Heart left ventricle (tissue), 13 donors: ENCODE measurements around the gene CTPS1.

Experiments
- POLR2A ChIP-seq, 2 donors: fragments of 450-650 bp; IDR thresholded peaks; one replicate each; pipeline ENCODE4 v1.6.1; 2017; ENCODE audit warnings: antibody characterized with exemption in 2 of 2, mild to moderate bottlenecking in 2 of 2, moderate library complexity in 2 of 2
- TF ChIP-seq, protein P1 (sequence below), 12 donors: fragments of 200-600 bp; sonication (generic) in 4 of 12; IDR thresholded peaks; one replicate each; pipeline versions ENCODE4 v1.5.0 to v1.8.0; 2018 to 2022; ENCODE audit warnings: antibody characterized with exemption in 12 of 12, mild to moderate bottlenecking in 5 of 12
- donor health status: ischemic (EF 13 %, LVEDD 7.1; RV severe dilation, severe dysfunction).
- donor health status: DM: no; HTN: yes; CAD: no.
- donor health status: DM: no; HTN: no; CAD: no.
- donor health status: ischemic (EF 25% LVEDD 6.9; RV normal size, moderate dysfunction).
- donor health status: ischemic (EF 25% LVEDD 5.7; RV mildly dilated, moderate dysfunction).
- donor health status: ischemic (EF 35%, LVEDD 5.7; RV mildly dilated, moderate dysfunction).
- donor health status: nonischemic (EF 11% LVEDD 7.7; RV severe dilation, severe dysfunction).
- donor health status: DM: yes; HTN: yes; CAD: no.
- donor health status: PGD.
- donor health status: ischemic (EF 29% LVEDD 5.4; RV normal size, mild dysfunction).
- donor health status: nonischemic (EF 23%, LVEDD 6.1; RV moderate dilation, normal function).

DNA sequence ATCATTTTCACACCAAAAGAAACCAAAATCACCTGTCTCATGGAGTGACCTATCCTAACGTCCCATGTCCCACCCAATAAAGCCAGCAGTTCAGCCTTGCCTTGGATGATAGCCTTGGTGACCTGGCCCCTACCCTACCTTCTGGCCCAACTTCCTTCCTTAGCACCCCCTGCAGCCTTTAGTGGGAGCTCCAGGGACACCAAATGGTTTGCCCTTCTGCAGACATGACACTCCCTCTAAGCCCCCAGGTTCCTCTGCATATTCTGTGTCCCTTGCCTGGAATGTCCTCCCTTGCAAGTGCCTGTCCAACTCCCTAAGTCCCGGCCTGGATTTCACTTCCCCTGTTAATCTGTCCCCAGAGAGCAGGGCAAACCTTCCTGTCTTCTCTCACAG lies 39.9 kb downstream of the CTPS1 start:
- TF ChIP-seq, protein P1, sequence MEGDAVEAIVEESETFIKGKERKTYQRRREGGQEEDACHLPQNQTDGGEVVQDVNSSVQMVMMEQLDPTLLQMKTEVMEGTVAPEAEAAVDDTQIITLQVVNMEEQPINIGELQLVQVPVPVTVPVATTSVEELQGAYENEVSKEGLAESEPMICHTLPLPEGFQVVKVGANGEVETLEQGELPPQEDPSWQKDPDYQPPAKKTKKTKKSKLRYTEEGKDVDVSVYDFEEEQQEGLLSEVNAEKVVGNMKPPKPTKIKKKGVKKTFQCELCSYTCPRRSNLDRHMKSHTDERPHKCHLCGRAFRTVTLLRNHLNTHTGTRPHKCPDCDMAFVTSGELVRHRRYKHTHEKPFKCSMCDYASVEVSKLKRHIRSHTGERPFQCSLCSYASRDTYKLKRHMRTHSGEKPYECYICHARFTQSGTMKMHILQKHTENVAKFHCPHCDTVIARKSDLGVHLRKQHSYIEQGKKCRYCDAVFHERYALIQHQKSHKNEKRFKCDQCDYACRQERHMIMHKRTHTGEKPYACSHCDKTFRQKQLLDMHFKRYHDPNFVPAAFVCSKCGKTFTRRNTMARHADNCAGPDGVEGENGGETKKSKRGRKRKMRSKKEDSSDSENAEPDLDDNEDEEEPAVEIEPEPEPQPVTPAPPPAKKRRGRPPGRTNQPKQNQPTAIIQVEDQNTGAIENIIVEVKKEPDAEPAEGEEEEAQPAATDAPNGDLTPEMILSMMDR (IDR thresholded peaks at IDR 0.05), result no peak
- TF ChIP-seq POLR2A (IDR thresholded peaks at IDR 0.05), result no peak
